Breast epithelium (tissue), 4 donors: ENCODE data around the gene PRR5L. TPM values are rescaled to one million over a fixed set of nuclear protein-coding genes. Genes with fewer than 3 reads are reported as not detected.
A peak's percentile ranks its signal among the peaks of the same experiment; 100 is the strongest.
"Not testable (repeated sequence)": the region's sequence is repeated elsewhere in the genome, so short reads cannot be mapped to it uniquely, and the experiment has no call there.

ENCODE experiments used
- DNase-seq, 2 donors: peaks; one replicate each; pipeline ENCODE4 v3.0.0-alpha.2; 2019; ENCODE audit warnings: low spot score in 2 of 2
- H3K27ac ChIP-seq, 2 donors: fragments of 200-600 bp; sonication (generic) in 1 of 2; one replicate each; pipeline ENCODE4 v1.5.1; 2016 to 2019; ENCODE audit warnings: mild to moderate bottlenecking in 1 of 2
- H3K27me3 ChIP-seq, 2 donors: fragments of 200-600 bp; sonication (generic) in 1 of 2; one replicate each; pipeline versions ENCODE4 v1.5.1 to v1.6.0; 2017 to 2019; ENCODE audit warnings: control low read depth in 1 of 2, mild to moderate bottlenecking in 1 of 2
- H3K36me3 ChIP-seq: fragments of 200-600 bp; one replicate; pipeline ENCODE4 v1.5.1; 2019
- H3K4me1 ChIP-seq, 2 donors: fragments of 200-600 bp; sonication (generic); one replicate each; pipeline ENCODE4 v1.5.1; 2016 to 2019; ENCODE audit warnings: control low read depth in 1 of 2
- H3K4me3 ChIP-seq, 3 donors: fragments of 200-600 bp; sonication (generic); 1 replicate in 2 of 3; 2 replicates in 1 of 3; pipeline ENCODE4 v1.5.1; 2016 to 2019; ENCODE audit warnings: mild to moderate bottlenecking in 3 of 3, moderate library complexity in 2 of 3
- H3K9me3 ChIP-seq, 2 donors: fragments of 200-600 bp; sonication (generic) in 1 of 2; one replicate each; pipeline ENCODE4 v1.5.1; 2016 to 2019; ENCODE audit warnings: control low read depth in 1 of 2
- POLR2A ChIP-seq: fragments of 450-650 bp; IDR thresholded peaks from one replicate; pipeline ENCODE4 v1.6.1; 2016; ENCODE audit warnings: antibody characterized with exemption, mild to moderate bottlenecking, moderate library complexity
- POLR2AphosphoS5 ChIP-seq, 3 donors: sonication (generic); formaldehyde crosslinking; IDR thresholded peaks; one replicate each; pipeline ENCODE4 v1.6.1; 2017; ENCODE audit warnings: antibody characterized with exemption in 3 of 3
- intact Hi-C: fragments of 100-400 bp; cut with DNase I; formaldehyde crosslinking; loops from one replicate; pipeline ENCODE4 v1.15.1; 2023; ENCODE audit warnings: low total_unique reads
- total RNA-seq, 3 donors: library from RNA; depleted of rRNA; stranded (reverse); fragments of >200 nt; gene quantifications; one replicate each; pipeline ENCODE4 v1.1.0, GENCODE V29; 2016
- TF ChIP-seq, protein P1 (sequence below), 3 donors: fragments of 450-650 bp; IDR thresholded peaks; one replicate each; pipeline ENCODE4 v1.5.1; 2016 to 2017; ENCODE audit warnings: antibody characterized with exemption in 3 of 3, mild to moderate bottlenecking in 3 of 3, moderate library complexity in 3 of 3

Gene PRR5L
- total RNA-seq, 3 donors from 2014 or later: 5.6 to 16.1 (median 16.0) TPM

- peak overlapping the region; percentile 79 to 98 (median 93) for H3K4me3 ChIP-seq
- peaks cover 0 to 2% of the 10 kb centered on the region in 2 donors for H3K9me3 ChIP-seq
- intact Hi-C loops: no loop called here
- H3K27ac ChIP-seq: peak overlapping the region in 1 of 2 donors; percentile 20
- peaks cover 0 to 4% of the 10 kb centered on the region in 2 donors for H3K4me1 ChIP-seq
- H3K27me3 ChIP-seq: no peaks in the 10 kb centered on the region
- no peaks in the 10 kb centered on the region for H3K36me3 ChIP-seq
- DNase-seq: no peak
- TF ChIP-seq POLR2A: no peak
- TF ChIP-seq, protein P1, sequence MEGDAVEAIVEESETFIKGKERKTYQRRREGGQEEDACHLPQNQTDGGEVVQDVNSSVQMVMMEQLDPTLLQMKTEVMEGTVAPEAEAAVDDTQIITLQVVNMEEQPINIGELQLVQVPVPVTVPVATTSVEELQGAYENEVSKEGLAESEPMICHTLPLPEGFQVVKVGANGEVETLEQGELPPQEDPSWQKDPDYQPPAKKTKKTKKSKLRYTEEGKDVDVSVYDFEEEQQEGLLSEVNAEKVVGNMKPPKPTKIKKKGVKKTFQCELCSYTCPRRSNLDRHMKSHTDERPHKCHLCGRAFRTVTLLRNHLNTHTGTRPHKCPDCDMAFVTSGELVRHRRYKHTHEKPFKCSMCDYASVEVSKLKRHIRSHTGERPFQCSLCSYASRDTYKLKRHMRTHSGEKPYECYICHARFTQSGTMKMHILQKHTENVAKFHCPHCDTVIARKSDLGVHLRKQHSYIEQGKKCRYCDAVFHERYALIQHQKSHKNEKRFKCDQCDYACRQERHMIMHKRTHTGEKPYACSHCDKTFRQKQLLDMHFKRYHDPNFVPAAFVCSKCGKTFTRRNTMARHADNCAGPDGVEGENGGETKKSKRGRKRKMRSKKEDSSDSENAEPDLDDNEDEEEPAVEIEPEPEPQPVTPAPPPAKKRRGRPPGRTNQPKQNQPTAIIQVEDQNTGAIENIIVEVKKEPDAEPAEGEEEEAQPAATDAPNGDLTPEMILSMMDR (IDR thresholded peaks at IDR 0.05): no peak
- TF ChIP-seq POLR2AphosphoS5 (IDR thresholded peaks at IDR 0.05): no peak
Measured at GRCh38 chr11:36508743-36509142, 212.7 kb downstream of the PRR5L start.

DNA sequence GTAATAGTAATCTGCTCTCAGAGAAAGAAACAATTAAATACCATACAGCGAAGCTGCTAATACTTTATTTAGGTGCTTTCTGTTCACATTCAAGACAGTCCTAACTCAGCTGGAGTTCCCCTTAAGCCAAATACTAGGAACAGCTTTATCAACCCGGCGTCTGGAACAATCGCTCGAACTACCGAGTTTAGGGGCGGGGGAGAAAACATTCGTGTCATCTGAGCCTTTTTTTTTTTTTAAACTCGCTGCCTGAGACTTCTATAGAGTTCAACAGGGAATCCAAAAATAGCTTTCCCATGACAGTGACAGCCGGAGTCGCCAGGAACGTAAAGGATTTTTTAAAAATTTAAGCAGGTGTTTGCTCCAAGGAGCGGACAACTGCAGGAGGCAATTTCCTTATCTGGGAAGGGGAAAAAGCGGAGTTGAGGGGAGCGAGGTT is 213.1 kb downstream of the PRR5L start:
- H3K27me3 ChIP-seq: no peaks in the 10 kb centered on the region
- TF ChIP-seq POLR2A (no peak), POLR2AphosphoS5 (IDR thresholded peaks at IDR 0.05) (no peak)
- TF ChIP-seq, protein P1 (IDR thresholded peaks at IDR 0.05): no peak
- peaks cover 5 to 7% of the 10 kb centered on the region in 2 donors for H3K9me3 ChIP-seq
- peaks cover 0 to 4% of the 10 kb centered on the region in 2 donors for H3K4me1 ChIP-seq
- H3K27ac ChIP-seq: peak overlapping the region; percentile 90 to 97
- H3K36me3 ChIP-seq: no peaks in the 10 kb centered on the region
- intact Hi-C loops: no loop called here
- H3K4me3 ChIP-seq: peak overlapping the region; percentile 79 to 98 (median 93)
- DNase-seq: no peak

GRCh38 chr11:36509694-36510593 is 213.9 kb downstream of the PRR5L start, which contains the start of gene TRAF6:
Gene TRAF6 (minus strand): TSS chr11:36510272. CDS start chr11:36501515, 8,757 bp downstream.
- Histone ChIP-seq H3K36me3 (no peaks in the 10 kb centered on the region), H3K4me1 (peaks cover 0 to 4% of the 10 kb centered on the region in 2 donors), H3K27ac (peak within 1 kb of the TSS; percentile 90 to 97), H3K9me3 (peaks cover 5 to 7% of the 10 kb centered on the region in 2 donors), H3K27me3 (no peaks in the 10 kb centered on the region), H3K4me3 (peak within 1 kb of the TSS; percentile 79 to 98 (median 93))
- DNase-seq: peak; percentile 75 to 87
- intact Hi-C loops: no loop called here
- TF ChIP-seq POLR2A (peak; percentile 81), POLR2AphosphoS5 (IDR thresholded peaks at IDR 0.05) (peak; percentile 91 to 97 (median 94))
- TF ChIP-seq, protein P1 (IDR thresholded peaks at IDR 0.05): peak; percentile 82 to 86 (median 82)

GRCh38 chr11:36510594-36510942 is 214.5 kb downstream of the PRR5L start:
- TF ChIP-seq POLR2AphosphoS5 (IDR thresholded peaks at IDR 0.05) (no peak), POLR2A (no peak)
- TF ChIP-seq, protein P1 (IDR thresholded peaks at IDR 0.05): no peak
- peaks cover 0 to 4% of the 10 kb centered on the region in 2 donors for H3K4me1 ChIP-seq
- peaks cover 5 to 7% of the 10 kb centered on the region in 2 donors for H3K9me3 ChIP-seq
- no peaks in the 10 kb centered on the region for H3K27me3 ChIP-seq
- peak overlapping the region; percentile 90 to 97 for H3K27ac ChIP-seq
- H3K36me3 ChIP-seq: no peaks in the 10 kb centered on the region
- H3K4me3 ChIP-seq: peak overlapping the region; percentile 79 to 98 (median 93)
- DNase-seq: no peak
- intact Hi-C loops: no loop called here

GRCh38 chr11:36511062-36511461 is 215.0 kb downstream of the PRR5L start:
- DNase-seq, H3K9me3 ChIP-seq, H3K4me1 ChIP-seq, H3K36me3 ChIP-seq, H3K27ac ChIP-seq, H3K27me3 ChIP-seq, intact Hi-C loops: not testable (repeated sequence)
- peak overlapping the region in 2 of 3 donors; percentile 79 to 93 for H3K4me3 ChIP-seq
